Measurements from ENCODE around the gene SLFN12L.

- no peak for TF ChIP-seq CTCF (IDR thresholded peaks at IDR 0.05)
- no peak for TF ChIP-seq POLR2A (IDR thresholded peaks at IDR 0.05)
- peak in 2 of 3 donors; percentile 11 to 42 for TF ChIP-seq POLR2AphosphoS5 (IDR thresholded peaks at IDR 0.05)
These were observed 104.2 kb downstream of the SLFN12L start for GRCh38 chr17:35433075-35433894.

Data from breast epithelium (tissue), 3 donors.